WTC11 (cell line): ENCODE data around the gene PLCB2. TPM values are rescaled to one million over a fixed set of nuclear protein-coding genes. Genes with fewer than 3 reads are reported as not detected.

Source experiments
- ATAC-seq: fragments of 200-7000 bp; cut with Tn5 transposase; 2 replicates; pipeline ENCODE4 v1.10.0; 2021; ENCODE audit warnings: mild to moderate bottlenecking, moderate library complexity
- CTCF ChIA-PET: fragments of 300-600 bp; sonication (Branson Sonifier 250); formaldehyde crosslinking; loops from one replicate; lab custom pipeline; 2021; ENCODE audit warnings: antibody characterized with exemption; lab: Charles Lee
- POLR2A ChIA-PET: fragments of 350-600 bp; sonication (Branson Sonifier 250); formaldehyde crosslinking; loops from one replicate; lab custom pipeline; 2021; ENCODE audit warnings: antibody characterized with exemption; lab: Charles Lee
- DNase-seq: peaks from one replicate; pipeline ENCODE4 v3.0.0; 2021; ENCODE audit warnings: low spot score
- H3K27ac Mint-ChIP-seq: 2 replicates; pipeline ENCODE4 v1.8.0; 2021; ENCODE audit warnings: mixed read lengths
- H3K27me3 Mint-ChIP-seq: 2 replicates; pipeline ENCODE4 v1.8.0; 2021; ENCODE audit warnings: low read depth, mild to moderate bottlenecking, moderate library complexity, mixed read lengths
- H3K36me3 Mint-ChIP-seq: 2 replicates; pipeline ENCODE4 v1.8.0; 2021; ENCODE audit warnings: mixed read lengths
- H3K4me1 Mint-ChIP-seq: 2 replicates; pipeline ENCODE4 v1.8.0; 2022; ENCODE audit warnings: mixed read lengths
- H3K4me3 Mint-ChIP-seq: 2 replicates; pipeline ENCODE4 v1.8.0; 2021; ENCODE audit warnings: mild to moderate bottlenecking, moderate library complexity, mixed read lengths
- H3K9me3 Mint-ChIP-seq: 2 replicates; pipeline ENCODE4 v1.8.0; 2021; ENCODE audit warnings: mixed read lengths
- FOXP1 ChIP-seq: sonication (generic); formaldehyde crosslinking; IDR thresholded peaks from 2 replicates; pipeline ENCODE4 v1.8.0; 2022; ENCODE audit warnings: missing genetic modification reagents, mild to moderate bottlenecking, moderate library complexity, borderline replicate concordance
- HMGA2 ChIP-seq: fragments of 250-450 bp; sonication (Bioruptor Pico); IDR thresholded peaks from 2 replicates; pipeline ENCODE4 v1.4.0; 2021; ENCODE audit warnings: mild to moderate bottlenecking, moderate library complexity
- JUN ChIP-seq: sonication (generic); formaldehyde crosslinking; IDR thresholded peaks from 2 replicates; pipeline ENCODE4 v1.8.0; 2023; ENCODE audit warnings: mild to moderate bottlenecking, missing genetic modification reagents
- NFATC4 ChIP-seq: fragments of 250-450 bp; sonication (Bioruptor Pico); IDR thresholded peaks from 2 replicates; pipeline ENCODE4 v1.9.0; 2021; ENCODE audit warnings: mild to moderate bottlenecking
- SMAD3 ChIP-seq: sonication (generic); formaldehyde crosslinking; IDR thresholded peaks from 2 replicates; pipeline ENCODE4 v1.8.0; 2022; ENCODE audit warnings: missing genetic modification reagents, mild to moderate bottlenecking, borderline replicate concordance
- SOX15 ChIP-seq: fragments of 250-450 bp; sonication (Bioruptor Pico); IDR thresholded peaks from 2 replicates; pipeline ENCODE4 v1.9.0; 2021; ENCODE audit warnings: mild to moderate bottlenecking
- TCF7 ChIP-seq: sonication (generic); formaldehyde crosslinking; IDR thresholded peaks from 2 replicates; pipeline ENCODE4 v1.8.0; 2022; ENCODE audit warnings: mild to moderate bottlenecking, low read depth, missing genetic modification reagents, moderate library complexity
- TEAD4 ChIP-seq: sonication (generic); formaldehyde crosslinking; IDR thresholded peaks from 2 replicates; pipeline ENCODE4 v1.8.0; 2022; ENCODE audit warnings: mild to moderate bottlenecking, missing genetic modification reagents
- TP53 ChIP-seq: sonication (generic); formaldehyde crosslinking; IDR thresholded peaks from 2 replicates; pipeline ENCODE4 v1.8.1; 2023; ENCODE audit warnings: mild to moderate bottlenecking, missing genetic modification reagents
- ZNF121 ChIP-seq: sonication (generic); formaldehyde crosslinking; IDR thresholded peaks from 2 replicates; pipeline ENCODE4 v1.8.0; 2023; ENCODE audit warnings: missing genetic modification reagents
- ZNF416 ChIP-seq: fragments of 250-450 bp; sonication (Bioruptor Pico); IDR thresholded peaks from 2 replicates; pipeline ENCODE4 v1.9.0; 2021; ENCODE audit warnings: mild to moderate bottlenecking, inconsistent platforms
- total RNA-seq: library from RNA; stranded (reverse); gene quantifications from 3 replicates; pipeline ENCODE4 v1.2.3, GENCODE V29; 2021
- TF ChIP-seq, protein P1 (sequence below): fragments of 250-450 bp; sonication (Bioruptor Pico); IDR thresholded peaks from 2 replicates; pipeline ENCODE4 v1.9.0; 2021; ENCODE audit warnings: mild to moderate bottlenecking
- TF ChIP-seq, protein P2 (sequence below): sonication (generic); formaldehyde crosslinking; IDR thresholded peaks from 2 replicates; pipeline ENCODE4 v1.8.1; 2023; ENCODE audit warnings: mild to moderate bottlenecking, moderate library complexity, missing genetic modification reagents
- TF ChIP-seq, protein P3 (sequence below): sonication (generic); formaldehyde crosslinking; IDR thresholded peaks from 2 replicates; pipeline ENCODE4 v1.8.0; 2022; ENCODE audit warnings: mild to moderate bottlenecking, missing genetic modification reagents
- TF ChIP-seq, protein P4 (sequence below): sonication (generic); formaldehyde crosslinking; IDR thresholded peaks from 2 replicates; pipeline ENCODE4 v1.8.1; 2023; ENCODE audit warnings: mild to moderate bottlenecking, missing genetic modification reagents
- TF ChIP-seq, protein P5 (sequence below): sonication (generic); formaldehyde crosslinking; IDR thresholded peaks from 2 replicates; pipeline ENCODE4 v1.8.0; 2022; ENCODE audit warnings: mild to moderate bottlenecking, missing genetic modification reagents
- TF ChIP-seq, protein P6 (sequence below): sonication (generic); formaldehyde crosslinking; IDR thresholded peaks from 2 replicates; pipeline ENCODE4 v1.8.1; 2023; ENCODE audit warnings: mild to moderate bottlenecking, missing genetic modification reagents, moderate library complexity
- TF ChIP-seq, protein P7 (sequence below): sonication (generic); formaldehyde crosslinking; IDR thresholded peaks from 2 replicates; pipeline ENCODE4 v1.8.1; 2022; ENCODE audit warnings: mild to moderate bottlenecking, missing genetic modification reagents, moderate library complexity, borderline replicate concordance

The PLCB2 gene
- total RNA-seq, 1 experiment from 2014 or later, result 15.2 TPM

DNA sequence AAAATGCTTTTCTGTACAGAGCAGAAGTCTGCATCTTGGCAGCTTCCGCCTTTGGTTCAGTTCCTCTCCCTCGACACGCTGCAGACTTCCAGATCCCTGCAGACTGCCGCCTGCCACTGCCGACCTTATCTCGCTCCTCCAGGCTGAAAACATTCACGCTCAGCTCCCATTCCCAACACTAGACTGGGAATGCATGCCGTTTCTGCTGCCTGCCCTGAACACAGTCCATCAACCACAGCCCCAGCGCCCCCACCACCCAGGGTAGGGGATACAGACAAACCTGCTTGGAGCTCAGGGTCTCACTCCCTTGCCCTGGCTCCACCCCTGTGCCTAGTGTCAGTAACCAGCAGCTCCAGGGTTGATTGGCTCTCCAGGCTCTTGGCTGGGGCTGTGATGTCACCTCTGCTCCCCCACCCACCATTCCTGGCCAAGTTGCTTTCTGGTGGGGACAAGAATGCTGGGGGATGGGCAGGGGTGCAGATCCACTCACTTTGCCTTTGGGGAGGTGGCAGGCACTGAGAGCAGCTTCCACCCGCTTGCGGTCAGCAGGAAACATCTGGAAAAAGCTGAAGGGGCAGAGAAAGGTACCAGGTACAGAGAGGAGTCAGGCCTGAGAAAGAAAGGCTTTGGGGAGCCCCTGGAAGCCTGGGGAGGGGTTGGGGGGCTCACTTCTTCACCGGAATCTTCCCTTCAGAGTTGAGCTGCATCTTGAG lies 6.1 kb downstream of the PLCB2 start (continued):
- TF ChIP-seq, protein P1, sequence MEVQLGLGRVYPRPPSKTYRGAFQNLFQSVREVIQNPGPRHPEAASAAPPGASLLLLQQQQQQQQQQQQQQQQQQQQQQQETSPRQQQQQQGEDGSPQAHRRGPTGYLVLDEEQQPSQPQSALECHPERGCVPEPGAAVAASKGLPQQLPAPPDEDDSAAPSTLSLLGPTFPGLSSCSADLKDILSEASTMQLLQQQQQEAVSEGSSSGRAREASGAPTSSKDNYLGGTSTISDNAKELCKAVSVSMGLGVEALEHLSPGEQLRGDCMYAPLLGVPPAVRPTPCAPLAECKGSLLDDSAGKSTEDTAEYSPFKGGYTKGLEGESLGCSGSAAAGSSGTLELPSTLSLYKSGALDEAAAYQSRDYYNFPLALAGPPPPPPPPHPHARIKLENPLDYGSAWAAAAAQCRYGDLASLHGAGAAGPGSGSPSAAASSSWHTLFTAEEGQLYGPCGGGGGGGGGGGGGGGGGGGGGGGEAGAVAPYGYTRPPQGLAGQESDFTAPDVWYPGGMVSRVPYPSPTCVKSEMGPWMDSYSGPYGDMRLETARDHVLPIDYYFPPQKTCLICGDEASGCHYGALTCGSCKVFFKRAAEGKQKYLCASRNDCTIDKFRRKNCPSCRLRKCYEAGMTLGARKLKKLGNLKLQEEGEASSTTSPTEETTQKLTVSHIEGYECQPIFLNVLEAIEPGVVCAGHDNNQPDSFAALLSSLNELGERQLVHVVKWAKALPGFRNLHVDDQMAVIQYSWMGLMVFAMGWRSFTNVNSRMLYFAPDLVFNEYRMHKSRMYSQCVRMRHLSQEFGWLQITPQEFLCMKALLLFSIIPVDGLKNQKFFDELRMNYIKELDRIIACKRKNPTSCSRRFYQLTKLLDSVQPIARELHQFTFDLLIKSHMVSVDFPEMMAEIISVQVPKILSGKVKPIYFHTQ (CRISPR knock-in tag), result no peak
- peak; percentile 42; the same call in 1 of the 2 replicates for TF ChIP-seq FOXP1 (CRISPR knock-in tag)
- TF ChIP-seq, protein P2, sequence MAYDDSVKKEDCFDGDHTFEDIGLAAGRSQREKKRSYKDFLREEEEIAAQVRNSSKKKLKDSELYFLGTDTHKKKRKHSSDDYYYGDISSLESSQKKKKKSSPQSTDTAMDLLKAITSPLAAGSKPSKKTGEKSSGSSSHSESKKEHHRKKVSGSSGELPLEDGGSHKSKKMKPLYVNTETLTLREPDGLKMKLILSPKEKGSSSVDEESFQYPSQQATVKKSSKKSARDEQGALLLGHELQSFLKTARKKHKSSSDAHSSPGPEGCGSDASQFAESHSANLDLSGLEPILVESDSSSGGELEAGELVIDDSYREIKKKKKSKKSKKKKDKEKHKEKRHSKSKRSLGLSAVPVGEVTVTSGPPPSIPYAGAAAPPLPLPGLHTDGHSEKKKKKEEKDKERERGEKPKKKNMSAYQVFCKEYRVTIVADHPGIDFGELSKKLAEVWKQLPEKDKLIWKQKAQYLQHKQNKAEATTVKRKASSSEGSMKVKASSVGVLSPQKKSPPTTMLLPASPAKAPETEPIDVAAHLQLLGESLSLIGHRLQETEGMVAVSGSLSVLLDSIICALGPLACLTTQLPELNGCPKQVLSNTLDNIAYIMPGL, result no peak

DNA sequence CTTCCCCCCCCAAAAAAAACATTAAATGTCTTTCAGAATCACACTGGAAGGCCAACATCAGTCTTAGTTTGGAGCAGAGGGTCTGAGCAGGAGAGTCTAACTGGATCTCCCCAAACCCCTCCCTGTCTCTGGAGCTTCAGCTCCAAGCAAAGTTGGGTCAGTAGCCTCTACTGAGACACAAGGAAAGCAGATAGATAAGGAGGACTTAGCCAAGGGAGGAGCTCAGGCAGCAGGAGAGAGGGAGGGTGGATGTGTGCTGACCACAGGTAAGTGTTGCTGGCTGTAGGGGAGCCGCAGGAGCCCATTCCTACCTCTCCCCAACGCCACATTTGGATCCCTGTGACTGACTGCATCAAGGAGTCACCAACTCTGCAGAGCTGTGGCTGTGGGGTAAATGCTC lies 7.0 kb downstream of the PLCB2 start:
- H3K4me1 Mint-ChIP-seq, result peaks cover 26% of the 10 kb centered on the region
- ChIA-PET CTCF (interaction anchor here (1.1 to 12.4 kb wide), 12 partner anchors 9 to 255 kb away, joined by 3 to 341 read pairs (median 10); partner anchors contain the start of genes ANKRD63, INAFM2 and PAK6), POLR2A (interaction anchor here (0.9 to 1.8 kb wide), 3 partner anchors 10 to 17 kb away, joined by 4 to 6 read pairs (median 5); no protein-coding TSS in a partner anchor)
- no peak overlapping the region for H3K27ac Mint-ChIP-seq
- no peak overlapping the region for H3K4me3 Mint-ChIP-seq
- H3K9me3 Mint-ChIP-seq, result peaks cover 16% of the 10 kb centered on the region
- peaks cover 18% of the 10 kb centered on the region for H3K36me3 Mint-ChIP-seq
- no peak for DNase-seq
- no peak for ATAC-seq
- no peaks in the 10 kb centered on the region; the same call in 1 of the 2 replicates for H3K27me3 Mint-ChIP-seq
- no peak for TF ChIP-seq ZNF121 (CRISPR knock-in tag)
- TF ChIP-seq, protein P3, sequence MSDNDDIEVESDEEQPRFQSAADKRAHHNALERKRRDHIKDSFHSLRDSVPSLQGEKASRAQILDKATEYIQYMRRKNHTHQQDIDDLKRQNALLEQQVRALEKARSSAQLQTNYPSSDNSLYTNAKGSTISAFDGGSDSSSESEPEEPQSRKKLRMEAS, result no peak
- TF ChIP-seq SOX15 (CRISPR knock-in tag), result no peak
- TF ChIP-seq HMGA2, result no peak
- TF ChIP-seq, protein P4, sequence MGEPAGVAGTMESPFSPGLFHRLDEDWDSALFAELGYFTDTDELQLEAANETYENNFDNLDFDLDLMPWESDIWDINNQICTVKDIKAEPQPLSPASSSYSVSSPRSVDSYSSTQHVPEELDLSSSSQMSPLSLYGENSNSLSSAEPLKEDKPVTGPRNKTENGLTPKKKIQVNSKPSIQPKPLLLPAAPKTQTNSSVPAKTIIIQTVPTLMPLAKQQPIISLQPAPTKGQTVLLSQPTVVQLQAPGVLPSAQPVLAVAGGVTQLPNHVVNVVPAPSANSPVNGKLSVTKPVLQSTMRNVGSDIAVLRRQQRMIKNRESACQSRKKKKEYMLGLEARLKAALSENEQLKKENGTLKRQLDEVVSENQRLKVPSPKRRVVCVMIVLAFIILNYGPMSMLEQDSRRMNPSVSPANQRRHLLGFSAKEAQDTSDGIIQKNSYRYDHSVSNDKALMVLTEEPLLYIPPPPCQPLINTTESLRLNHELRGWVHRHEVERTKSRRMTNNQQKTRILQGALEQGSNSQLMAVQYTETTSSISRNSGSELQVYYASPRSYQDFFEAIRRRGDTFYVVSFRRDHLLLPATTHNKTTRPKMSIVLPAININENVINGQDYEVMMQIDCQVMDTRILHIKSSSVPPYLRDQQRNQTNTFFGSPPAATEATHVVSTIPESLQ (CRISPR knock-in tag), result no peak
- TF ChIP-seq, protein P5, sequence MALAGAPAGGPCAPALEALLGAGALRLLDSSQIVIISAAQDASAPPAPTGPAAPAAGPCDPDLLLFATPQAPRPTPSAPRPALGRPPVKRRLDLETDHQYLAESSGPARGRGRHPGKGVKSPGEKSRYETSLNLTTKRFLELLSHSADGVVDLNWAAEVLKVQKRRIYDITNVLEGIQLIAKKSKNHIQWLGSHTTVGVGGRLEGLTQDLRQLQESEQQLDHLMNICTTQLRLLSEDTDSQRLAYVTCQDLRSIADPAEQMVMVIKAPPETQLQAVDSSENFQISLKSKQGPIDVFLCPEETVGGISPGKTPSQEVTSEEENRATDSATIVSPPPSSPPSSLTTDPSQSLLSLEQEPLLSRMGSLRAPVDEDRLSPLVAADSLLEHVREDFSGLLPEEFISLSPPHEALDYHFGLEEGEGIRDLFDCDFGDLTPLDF (CRISPR knock-in tag), result no peak
- TF ChIP-seq ZNF416, result no peak
- TF ChIP-seq TCF7 (CRISPR knock-in tag), result no peak
- TF ChIP-seq TEAD4 (CRISPR knock-in tag), result no peak
- no peak for TF ChIP-seq SMAD3 (CRISPR knock-in tag)
- TF ChIP-seq, protein P6, sequence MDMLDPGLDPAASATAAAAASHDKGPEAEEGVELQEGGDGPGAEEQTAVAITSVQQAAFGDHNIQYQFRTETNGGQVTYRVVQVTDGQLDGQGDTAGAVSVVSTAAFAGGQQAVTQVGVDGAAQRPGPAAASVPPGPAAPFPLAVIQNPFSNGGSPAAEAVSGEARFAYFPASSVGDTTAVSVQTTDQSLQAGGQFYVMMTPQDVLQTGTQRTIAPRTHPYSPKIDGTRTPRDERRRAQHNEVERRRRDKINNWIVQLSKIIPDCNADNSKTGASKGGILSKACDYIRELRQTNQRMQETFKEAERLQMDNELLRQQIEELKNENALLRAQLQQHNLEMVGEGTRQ (CRISPR knock-in tag), result no peak
- TF ChIP-seq, protein P7, sequence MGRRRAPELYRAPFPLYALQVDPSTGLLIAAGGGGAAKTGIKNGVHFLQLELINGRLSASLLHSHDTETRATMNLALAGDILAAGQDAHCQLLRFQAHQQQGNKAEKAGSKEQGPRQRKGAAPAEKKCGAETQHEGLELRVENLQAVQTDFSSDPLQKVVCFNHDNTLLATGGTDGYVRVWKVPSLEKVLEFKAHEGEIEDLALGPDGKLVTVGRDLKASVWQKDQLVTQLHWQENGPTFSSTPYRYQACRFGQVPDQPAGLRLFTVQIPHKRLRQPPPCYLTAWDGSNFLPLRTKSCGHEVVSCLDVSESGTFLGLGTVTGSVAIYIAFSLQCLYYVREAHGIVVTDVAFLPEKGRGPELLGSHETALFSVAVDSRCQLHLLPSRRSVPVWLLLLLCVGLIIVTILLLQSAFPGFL (CRISPR knock-in tag), result no peak
- TF ChIP-seq TP53 (CRISPR knock-in tag), result no peak
- TF ChIP-seq NFATC4 (CRISPR knock-in tag), result no peak
- no peak for TF ChIP-seq JUN
- TF ChIP-seq, protein P1 (CRISPR knock-in tag), result no peak
